ENCODE results near the gene BSND.

Gene BSND

GRCh38 chr1:55051169-55051568, 52.4 kb downstream of the BSND start:
- DNase-seq: no peak

- no peak for DNase-seq
These were observed 52.9 kb downstream of the BSND start for GRCh38 chr1:55051621-55052020.

- no peak for DNase-seq
These were observed 53.7 kb downstream of the BSND start for GRCh38 chr1:55052221-55053142.

GRCh38 chr1:55053265-55053954, 54.7 kb downstream of the BSND start:
- DNase-seq: no peak

- DNase-seq: no peak
These were observed 55.7 kb downstream of the BSND start for GRCh38 chr1:55054396-55054795.

GRCh38 chr1:55055084-55055882, 56.5 kb downstream of the BSND start:
- DNase-seq: no peak

GRCh38 chr1:55055951-55056631, 57.4 kb downstream of the BSND start:
- DNase-seq: no peak

- no peak for DNase-seq
These were observed 57.9 kb downstream of the BSND start for GRCh38 chr1:55056632-55056992.

GRCh38 chr1:55057270-55057955, 58.7 kb downstream of the BSND start:
- DNase-seq: no peak

GRCh38 chr1:55057956-55058298, 59.2 kb downstream of the BSND start:
- DNase-seq: no peak

GRCh38 chr1:55059302-55060132, 60.8 kb downstream of the BSND start:
- DNase-seq: no peak

- no peak for DNase-seq
These were observed 61.6 kb downstream of the BSND start for GRCh38 chr1:55060133-55060999.

GRCh38 chr1:55061000-55061705, 62.4 kb downstream of the BSND start:
- no peak for DNase-seq
